Omental fat pad (tissue), 4 donors: ENCODE results near the gene ASAP3. TPM values are rescaled to one million over a fixed set of nuclear protein-coding genes. Genes with fewer than 3 reads are reported as not detected.
"Not testable (repeated sequence)": the region's sequence is repeated elsewhere in the genome, so short reads cannot be mapped to it uniquely, and the experiment has no call there.

Experiments used
- ATAC-seq: fragments of 150-250 bp; one replicate; pipeline ENCODE4 v1.9.1; 2016; ENCODE audit warnings: mild to moderate bottlenecking, moderate library complexity; ENCODE audit not compliant: low FRiP score
- DNase-seq: peaks from one replicate; pipeline ENCODE4 v3.0.0-alpha.2; 2019; ENCODE audit warnings: low spot score
- CTCF ChIP-seq, 3 donors: fragments of 450-650 bp; IDR thresholded peaks; one replicate each; pipeline ENCODE4 v1.5.1; 2016 to 2017; ENCODE audit warnings: antibody characterized with exemption in 3 of 3, mild to moderate bottlenecking in 3 of 3, moderate library complexity in 2 of 3
- total RNA-seq, 4 donors: library from RNA; depleted of rRNA; stranded (reverse); fragments of >200 nt; gene quantifications; one replicate each; pipeline ENCODE4 v1.1.0, GENCODE V29; 2016

The ASAP3 gene
- total RNA-seq, 4 donors from 2014 or later = 30.6 to 71.7 (median 36.7) TPM

- DNase-seq (no peak), ATAC-seq (no peak)
- TF ChIP-seq CTCF (IDR thresholded peaks at IDR 0.05) = no peak
Measured at GRCh38 chr1:23514111-23514679, 30.2 kb upstream of the ASAP3 start.

GRCh38 chr1:23509896-23510295, 25.9 kb upstream of the ASAP3 start:
- ATAC-seq = no peak
- DNase-seq = no peak
- no peak for TF ChIP-seq CTCF (IDR thresholded peaks at IDR 0.05)

- ATAC-seq (no peak), DNase-seq (no peak)
- TF ChIP-seq CTCF (IDR thresholded peaks at IDR 0.05) = no peak
Measured at GRCh38 chr1:23506376-23507107, 22.6 kb upstream of the ASAP3 start.

GRCh38 chr1:23505851-23506250, 21.9 kb upstream of the ASAP3 start:
- ATAC-seq (no peak), DNase-seq (no peak)
- no peak for TF ChIP-seq CTCF (IDR thresholded peaks at IDR 0.05)

- ATAC-seq, DNase-seq: not testable (repeated sequence)
Measured at GRCh38 chr1:23504156-23504555, 20.2 kb upstream of the ASAP3 start.

GRCh38 chr1:23502951-23503350, 19.0 kb upstream of the ASAP3 start:
- ATAC-seq = no peak
- TF ChIP-seq CTCF (IDR thresholded peaks at IDR 0.05) = no peak

GRCh38 chr1:23500466-23500865, 16.5 kb upstream of the ASAP3 start:
- ATAC-seq (no peak), DNase-seq (no peak)
- TF ChIP-seq CTCF (IDR thresholded peaks at IDR 0.05) = no peak

More at GRCh38 chr1:23502951-23503350, 19.0 kb upstream of the ASAP3 start:
- DNase-seq = no peak
